NOMO-1 (cell line): ENCODE data around the gene CYB5R2.

Experiments
- DNase-seq, 2 experiments: peaks; one replicate each; lab custom pipeline; 2025; ENCODE audit not compliant: unreplicated experiment in 2 of 2; lab: John Stamatoyannopoulos, UW

CYB5R2 gene

DNA sequence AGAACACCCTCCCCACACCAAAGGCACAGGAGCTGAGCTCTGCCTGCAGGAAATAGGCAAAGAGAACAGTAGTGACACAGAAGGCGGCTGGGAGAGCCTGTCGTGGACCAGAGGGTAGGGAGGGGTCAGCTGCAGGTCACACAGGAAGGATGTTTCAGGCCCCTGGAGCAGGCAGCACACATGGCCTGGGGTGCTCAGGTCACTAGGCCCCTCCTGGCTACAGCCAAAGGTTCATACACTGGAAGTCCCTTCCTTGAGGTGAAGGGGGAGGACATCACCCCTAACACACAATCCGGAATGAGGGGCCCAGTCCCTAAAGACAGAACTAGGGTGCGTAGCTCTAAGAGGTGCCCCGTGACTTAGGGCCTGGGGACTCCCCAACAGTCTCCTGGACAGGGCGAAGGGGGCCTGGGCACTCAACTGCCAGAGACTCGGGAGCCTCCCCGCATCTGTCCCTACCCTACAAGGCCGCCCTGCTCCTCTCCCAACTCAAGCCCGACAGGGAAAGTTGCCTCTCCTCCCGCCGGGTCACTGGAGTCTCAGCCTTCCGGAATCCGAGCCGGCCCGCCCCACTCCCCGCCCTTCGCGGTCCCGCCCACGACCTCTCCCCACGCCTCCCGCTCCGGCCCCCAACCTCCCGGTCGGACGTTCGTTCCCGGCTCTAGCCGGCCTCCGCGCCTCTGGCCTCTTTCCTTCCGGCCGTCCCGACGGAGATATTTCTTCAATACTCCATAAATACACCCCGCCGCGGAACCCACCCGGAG is at the start of gene CYB5R2:
Gene CYB5R2 (minus strand): TSS at position 541 of the 764 bp plus-strand sequence. CDS start 675 bp downstream, outside the sequence.
- peak; percentile 39 to 51 for DNase-seq

DNA sequence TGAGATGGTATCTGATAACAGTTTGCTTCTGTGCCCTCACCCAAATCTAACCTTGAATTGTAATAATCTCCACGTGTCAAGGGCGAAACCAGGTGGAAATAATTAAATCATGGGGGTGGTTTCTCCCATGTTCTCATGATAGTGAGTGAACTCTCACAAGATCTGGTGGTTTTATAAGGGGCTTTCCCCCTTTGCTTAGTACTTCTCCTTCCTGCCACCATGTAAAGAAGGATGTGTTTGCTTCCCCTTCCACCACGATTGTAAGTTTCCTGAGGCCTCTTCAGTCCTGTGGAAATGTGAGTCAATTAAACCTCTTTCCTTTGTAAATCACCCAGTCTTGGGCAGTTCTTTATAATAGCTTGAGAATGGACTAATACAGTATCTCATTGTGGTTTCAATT is 41.5 kb upstream of the CYB5R2 start:
- DNase-seq: no peak

DNA sequence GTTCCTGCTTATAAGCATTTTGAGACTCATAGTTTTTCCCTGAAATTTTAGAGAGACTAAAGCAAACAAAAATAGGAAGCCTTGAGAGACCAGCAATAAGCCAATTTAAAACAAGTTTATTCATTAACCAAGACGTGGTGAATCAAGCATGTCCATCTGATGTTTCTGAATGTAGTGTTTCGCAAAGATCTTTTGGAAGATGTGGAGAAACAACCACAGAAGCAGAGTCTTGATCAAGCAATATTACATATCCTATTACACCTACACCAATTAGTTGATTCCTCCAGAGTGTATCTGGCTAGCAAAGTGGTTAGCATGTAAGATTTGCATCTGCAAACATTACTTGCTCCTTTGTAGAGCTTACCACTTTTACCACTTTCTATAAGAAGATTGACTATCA is 33.1 kb upstream of the CYB5R2 start, which contains the start of gene OVCH2:
Gene OVCH2 (minus strand): TSS at position 101 of the 400 bp plus-strand sequence. CDS start 83 bp downstream, at position 18.
- DNase-seq: no peak

DNA sequence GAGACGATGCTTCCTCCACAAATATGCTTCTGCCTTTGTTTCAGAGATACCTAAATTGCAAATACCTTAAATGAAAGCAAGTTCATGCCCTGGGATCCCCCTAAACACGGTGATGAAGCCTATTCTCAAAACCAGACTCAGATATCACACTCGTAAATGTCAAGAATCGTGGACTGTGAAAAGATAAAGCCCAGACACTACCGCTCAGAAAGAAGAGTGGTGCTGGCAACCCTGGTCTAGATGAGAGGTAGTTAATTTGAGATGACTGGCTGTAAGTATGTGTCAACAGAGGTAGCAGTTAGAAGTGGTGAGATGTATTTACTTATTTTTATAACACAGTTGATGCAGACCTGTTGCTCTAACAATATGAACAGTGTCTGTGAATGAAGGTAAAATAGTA is 30.4 kb upstream of the CYB5R2 start:
- no peak for DNase-seq

DNA sequence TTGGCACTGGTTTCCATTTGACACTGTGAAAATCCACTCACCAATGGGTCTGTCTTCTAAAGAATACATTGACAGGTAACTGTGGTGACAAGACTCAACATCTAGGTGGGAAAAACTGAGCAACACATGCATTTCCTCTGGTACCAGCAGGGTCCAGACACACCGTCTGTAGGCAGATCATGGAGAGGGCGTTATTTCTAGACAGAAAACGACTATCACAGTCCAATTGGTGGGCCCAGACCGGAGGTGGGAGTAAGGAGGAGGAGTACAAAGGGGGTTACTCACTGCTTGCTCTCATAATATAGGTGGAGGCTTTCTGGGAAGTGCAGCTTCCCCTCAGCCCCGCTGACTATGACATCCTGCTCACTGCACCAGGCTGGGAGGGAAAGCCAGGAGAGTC is 23.1 kb upstream of the CYB5R2 start:
- no peak for DNase-seq

DNA sequence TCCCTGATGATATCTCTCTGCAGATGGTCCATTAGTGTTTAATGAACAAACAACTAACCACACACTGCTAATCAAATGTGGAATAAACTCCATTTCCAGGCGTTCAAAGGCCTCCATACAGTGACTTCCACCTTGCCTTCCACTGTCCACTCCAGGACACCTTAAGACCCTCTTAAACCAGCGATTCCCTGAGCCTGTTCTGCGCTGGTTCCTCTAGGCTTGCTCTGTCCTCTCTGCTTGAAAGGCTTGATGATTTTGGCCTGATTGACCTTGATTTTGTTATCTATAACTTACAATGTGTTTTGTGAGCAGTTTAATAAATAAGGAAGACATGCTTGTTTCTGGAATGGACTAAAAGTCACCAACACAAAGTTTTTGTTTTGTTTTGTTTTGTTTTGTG is 20.9 kb upstream of the CYB5R2 start:
- no peak for DNase-seq

DNA sequence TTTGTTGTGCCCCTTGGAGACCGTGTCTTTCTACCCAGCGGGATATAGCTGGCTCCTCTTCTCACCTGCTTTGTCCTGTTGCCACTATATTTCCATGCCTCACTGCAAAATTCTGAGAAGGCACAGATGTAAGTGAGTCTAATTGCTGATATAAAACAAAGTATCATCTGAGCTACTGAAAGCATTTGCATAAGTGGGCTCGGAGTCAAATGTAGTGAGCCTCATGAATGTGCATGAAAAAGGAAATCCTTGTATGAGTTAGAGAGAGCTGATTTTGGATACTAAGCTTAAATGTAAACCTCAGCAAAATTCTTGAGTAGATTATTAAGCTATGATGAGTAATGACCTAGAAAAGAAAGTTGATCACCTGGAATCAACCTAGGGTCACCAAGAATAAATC is 19.1 kb upstream of the CYB5R2 start:
- no peak for DNase-seq

DNA sequence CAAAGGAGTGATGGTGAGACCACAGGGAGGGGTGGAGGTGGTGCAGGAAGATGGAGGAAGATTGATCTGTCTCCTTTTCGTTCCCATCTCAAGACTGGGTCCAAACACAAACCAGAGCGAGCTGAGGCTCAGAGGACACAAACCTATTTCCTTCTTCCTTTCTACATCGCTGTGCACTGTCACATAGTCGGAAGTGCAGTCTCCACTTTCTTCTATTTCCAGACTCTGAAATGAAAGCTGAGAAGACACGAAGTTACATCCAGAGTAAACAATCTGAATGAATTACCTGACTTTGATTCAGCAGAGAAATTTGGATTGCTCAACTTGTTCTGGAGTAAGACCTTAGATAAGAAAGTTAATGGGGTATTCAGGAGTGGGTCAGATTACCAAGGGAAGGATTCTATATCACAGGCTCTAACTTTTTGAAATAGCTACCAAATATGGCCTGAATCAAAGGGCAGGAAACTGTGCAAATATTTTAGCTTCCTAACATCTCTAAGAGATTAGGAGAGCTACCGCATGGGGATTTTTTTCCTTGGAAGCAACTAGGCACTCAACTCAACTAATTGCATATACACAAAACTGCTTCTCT is 18.6 kb upstream of the CYB5R2 start:
- DNase-seq: no peak

DNA sequence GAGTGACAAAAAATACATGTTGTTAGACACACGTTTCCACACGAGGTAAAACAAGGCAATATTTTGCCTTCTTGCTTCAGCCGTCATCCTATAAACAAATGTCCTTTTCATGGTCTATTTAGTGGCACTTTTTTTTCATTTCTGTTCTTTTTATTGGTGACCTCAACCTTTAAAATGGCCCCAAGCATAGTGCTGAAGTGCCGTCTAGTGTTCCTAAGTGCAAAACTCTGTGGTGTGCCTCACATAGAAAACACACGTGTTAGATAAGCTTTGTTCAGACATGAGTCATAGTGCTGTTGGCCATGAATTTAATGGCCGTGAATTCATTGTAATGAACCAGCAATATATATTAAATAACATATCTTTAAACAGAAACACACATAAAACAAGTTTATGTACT is 17.3 kb upstream of the CYB5R2 start:
- no peak for DNase-seq

DNA sequence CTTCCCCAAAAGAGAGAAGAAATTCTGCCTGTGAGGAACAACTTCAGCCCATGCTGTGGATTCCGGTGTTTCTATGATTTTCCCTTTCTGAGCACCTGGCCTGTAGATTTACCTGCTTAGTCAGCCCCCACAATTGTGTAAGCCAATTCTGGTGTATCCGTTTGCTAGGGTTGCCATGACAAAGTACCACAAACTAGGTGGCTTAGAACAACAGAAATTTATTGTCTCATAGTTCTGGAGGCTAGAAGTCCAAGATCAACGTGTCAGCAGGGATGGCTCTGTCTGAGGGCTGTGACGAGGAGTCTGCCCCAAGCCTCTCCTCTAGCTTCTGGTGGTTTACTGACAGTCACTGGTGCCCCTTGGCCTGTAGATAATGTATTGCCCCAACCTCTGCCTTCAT is 15.9 kb upstream of the CYB5R2 start:
- DNase-seq: no peak

DNA sequence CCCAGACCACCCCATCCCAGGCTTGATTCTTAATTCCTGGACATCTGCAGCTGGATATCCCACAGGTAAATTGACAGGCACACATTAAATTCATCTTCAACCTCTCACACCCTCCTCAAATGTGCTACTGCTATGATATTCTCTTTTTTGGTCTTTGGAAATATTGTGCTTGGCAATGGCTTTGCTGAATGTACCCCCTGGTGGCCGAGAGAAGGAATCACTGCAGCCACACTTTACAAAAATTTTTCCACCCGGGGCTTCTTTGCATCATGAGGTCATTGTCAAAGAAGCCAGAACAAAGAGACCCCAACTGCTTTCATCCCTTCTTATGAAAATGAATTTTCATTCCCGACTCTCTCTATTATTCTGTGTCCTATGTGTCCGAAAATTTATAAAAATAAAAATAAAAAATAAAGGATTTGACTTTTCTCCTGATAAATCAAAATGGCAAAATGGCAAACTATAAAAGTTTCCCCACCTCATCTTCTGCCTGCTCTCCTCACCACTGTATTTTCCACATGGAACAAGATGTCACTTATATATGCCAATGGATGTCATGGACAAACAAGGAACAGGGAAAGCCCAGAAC is 15.0 kb upstream of the CYB5R2 start:
- DNase-seq: peak in 1 of 2 experiments; percentile 46

DNA sequence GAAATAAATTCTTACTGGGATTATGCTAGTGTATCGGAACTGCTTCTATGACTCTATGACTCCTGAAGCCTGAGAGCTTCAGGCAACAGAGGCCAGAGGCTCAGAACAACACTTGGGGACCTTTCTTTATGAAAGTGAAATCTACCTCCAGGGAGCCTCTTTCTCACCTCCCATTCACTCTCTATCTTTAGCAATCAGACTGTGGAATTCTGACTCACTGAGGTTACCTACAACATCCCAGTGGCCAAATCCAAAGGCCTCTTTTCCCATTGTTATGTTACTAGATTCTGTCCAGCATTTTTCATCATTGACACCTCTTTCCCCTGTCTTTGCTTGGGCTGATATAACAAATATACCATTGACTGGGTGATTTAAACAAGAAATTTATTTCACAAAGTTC is 14.1 kb upstream of the CYB5R2 start:
- no peak for DNase-seq

DNA sequence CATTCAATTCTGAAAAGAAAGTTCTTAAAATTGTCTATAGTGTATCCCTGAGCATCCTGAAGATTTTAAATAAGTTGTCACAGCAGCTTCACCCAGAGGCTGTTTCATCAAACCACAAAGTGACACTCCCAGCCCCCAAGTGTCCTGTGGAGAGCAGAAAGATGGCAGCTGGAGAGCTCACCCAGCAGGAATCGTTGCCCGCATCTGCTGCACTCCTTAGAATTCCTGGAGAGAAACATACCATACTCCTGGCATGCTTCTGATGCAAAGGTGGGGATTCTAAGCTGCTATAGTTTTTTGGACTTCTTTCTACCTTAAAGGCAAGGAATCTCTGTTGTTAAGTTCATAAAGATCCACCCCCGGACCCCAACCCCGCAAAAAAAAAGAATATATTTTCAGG is 13.5 kb upstream of the CYB5R2 start:
- DNase-seq: no peak

DNA sequence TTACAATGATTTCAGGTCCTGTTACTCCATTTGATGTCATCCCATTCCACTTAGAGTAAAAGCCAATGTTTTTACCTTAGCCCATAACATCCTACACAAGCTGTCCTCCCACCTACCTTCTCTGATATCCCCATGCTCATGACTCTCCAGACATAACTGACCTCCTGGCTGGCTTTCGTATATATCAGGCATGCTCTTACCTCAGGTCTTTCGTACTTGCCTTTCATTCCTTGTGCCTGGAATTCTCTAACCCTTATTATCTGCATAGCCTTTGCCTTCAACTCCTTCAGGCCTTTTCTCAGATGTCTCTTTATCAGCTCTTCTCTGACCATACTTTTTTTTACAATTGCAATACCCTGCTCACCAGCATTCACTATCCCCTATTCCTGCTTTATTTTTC is 10.3 kb upstream of the CYB5R2 start:
- DNase-seq: no peak

DNA sequence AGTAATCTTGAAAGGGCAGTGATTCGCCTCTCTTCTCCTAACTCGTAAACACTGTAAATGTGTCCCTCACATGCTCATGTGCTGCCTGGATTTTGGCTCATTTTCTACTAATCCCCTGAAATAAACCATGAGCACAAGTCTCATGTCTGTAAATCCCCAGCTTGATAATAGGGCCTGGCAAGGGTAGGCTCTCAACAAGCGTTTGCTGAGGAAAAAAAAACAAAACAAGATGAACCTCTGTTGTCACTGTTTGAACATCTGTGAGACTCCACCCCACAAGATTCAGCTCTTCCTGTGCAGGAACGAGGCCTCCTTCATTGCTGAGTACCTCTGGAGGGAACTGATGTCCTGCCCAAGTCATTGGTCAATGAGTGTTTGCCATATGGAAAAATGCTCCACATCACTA is 4.5 kb upstream of the CYB5R2 start:
- no peak for DNase-seq

DNA sequence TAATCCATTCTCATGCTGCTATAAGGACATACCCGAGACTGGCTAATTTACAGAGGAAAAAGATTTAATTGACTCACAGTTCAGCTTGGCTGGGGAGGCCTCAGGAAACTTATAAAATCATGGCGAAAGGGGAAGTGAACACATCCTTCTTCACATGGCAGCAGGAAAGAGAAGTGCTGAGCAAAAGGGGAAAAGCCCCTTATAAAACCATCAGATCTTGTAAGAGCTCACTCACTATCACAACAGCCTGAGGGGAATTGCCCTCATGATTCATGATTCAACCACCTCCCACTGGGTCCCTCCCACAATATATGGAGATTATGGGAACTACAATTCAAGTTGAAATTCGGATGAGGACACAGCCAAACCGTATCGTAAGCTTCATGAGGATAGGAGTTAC is 3.8 kb upstream of the CYB5R2 start:
- peak in 1 of 2 experiments; percentile 10 for DNase-seq

DNA sequence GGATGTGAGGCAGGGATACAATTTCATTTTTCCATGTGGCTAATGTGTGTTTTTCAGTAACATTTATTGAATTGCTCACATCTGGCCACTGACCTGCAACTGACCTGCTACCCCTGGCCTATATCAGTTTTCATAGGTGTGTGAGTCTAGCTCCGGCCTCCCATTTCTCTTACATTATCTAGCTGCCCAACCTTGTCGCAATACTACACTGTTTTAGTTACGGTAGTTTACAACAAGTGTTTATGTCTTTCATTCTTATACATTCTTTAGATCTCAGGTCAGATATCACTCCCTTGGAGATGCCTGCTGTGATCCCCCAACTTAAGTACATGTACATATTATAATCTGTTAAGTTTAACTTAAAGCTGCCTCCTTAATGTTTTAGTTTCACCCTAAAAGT is 2.3 kb upstream of the CYB5R2 start:
- no peak for DNase-seq

DNA sequence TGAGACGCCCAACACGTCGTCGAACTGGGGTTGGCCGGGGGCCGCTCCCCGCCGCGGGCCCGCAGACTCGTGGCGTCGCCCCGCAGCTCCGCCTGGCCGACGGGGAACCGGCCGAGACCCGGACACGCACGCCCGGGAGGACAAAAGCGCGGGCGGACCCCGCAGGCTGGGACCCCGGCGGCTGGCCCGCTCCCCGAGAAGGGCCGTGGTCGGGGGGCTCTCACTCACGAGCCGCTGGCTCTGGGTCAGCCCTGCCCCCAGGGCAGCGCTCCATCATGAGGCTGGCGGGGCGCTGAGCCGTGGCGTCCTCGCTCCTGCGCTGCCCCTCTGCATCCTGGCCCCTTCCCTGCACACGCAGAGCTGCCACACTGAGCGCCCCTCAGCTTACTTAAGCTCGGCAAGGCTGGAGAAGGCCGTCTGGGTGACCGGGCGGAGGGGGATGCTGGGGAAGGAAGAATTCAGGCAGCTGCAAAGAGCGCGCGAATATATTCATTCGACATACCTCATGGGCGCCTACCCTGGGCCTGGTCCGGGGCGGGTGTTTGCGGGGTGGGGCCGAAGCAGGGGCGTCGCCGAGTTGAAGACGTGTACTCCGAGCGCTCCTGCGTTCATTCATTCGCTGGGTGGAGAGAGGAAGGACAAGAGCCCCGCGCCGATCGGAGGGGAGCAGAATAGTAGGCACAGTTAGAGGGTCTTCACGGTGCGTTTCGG is 579 bp upstream of the CYB5R2 start:
- peak; percentile 56 to 70 for DNase-seq

DNA sequence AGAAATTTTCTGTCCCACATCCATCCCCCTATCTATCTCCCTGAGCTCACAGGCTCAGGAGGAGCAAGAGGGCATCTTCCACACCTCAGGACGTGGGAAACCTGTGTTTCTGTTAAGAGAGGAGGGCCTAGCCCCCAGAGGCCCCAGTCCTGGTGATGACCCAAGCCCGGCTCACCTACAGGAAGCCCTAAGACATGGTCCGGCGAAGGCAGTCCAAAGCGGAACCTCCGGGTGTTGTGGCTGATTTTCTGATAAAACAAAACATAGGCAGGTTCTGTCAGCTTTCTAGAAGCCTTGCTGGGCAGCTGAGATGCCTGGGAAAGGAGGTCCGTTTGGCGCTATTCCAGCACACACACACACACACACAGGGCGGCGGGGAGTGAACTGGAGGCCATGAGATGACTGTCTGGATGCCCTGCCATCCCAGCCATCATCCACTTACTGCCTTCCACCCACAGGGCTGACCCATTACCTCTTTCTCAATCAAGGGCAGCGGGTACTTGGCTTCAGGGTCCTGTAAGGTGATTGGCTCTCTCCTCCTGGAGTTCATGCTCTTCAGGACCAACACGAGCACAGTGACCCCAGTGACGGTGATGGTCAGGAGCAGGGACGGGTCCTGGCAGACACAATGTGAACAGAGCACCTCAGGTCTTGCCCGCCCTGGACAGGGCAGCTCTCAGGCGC is 882 bp downstream of the CYB5R2 start:
- no peak for DNase-seq

DNA sequence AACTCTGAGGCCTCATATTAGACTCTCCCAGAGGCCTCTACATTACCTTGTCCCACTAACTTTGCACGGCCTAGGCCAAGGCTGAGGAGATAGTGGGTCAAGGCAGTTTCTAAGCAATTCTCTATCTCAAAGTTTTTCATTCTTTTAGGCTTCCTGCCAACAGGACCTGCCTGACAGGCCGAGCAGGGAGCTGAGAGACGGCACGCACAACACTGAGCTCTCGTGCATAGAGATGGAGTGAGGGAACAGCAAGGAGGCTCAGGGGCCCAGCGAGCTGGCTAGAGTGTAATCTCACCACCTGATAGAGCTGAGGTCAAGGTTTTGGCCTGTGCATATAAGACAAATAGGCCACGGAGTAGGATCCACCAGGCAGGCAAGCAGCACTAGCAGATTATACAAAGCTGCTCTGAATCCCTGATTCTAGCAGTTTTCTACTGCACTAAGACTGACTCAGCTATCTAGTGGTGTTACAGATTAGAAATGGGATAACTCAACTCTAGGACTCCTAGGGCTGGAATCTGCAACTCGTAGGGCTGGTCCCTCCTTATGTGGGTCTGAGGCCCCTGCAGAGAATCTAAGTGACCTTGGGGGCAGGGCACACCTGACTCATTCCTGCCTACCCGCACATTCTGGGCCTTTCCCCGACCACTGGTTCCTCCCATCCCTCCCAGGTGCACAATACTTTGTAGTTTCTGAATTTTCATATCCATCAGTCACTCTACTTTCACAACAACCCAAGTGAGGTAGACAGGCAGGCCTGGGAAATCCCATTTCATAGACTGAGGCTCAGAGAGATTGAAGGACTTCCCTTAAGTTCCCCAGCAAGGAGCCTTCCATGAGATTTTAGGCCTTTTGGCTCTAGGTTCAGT is 1.7 kb downstream of the CYB5R2 start:
- no peak for DNase-seq
